ENCODE measurements around the gene MGAT3. TPM values are rescaled to one million over a fixed set of nuclear protein-coding genes. Genes with fewer than 3 reads are reported as not detected.
"Not testable (repeated sequence)": the region's sequence is repeated elsewhere in the genome, so short reads cannot be mapped to it uniquely, and the experiment has no call there.

Gene MGAT3, protein sequence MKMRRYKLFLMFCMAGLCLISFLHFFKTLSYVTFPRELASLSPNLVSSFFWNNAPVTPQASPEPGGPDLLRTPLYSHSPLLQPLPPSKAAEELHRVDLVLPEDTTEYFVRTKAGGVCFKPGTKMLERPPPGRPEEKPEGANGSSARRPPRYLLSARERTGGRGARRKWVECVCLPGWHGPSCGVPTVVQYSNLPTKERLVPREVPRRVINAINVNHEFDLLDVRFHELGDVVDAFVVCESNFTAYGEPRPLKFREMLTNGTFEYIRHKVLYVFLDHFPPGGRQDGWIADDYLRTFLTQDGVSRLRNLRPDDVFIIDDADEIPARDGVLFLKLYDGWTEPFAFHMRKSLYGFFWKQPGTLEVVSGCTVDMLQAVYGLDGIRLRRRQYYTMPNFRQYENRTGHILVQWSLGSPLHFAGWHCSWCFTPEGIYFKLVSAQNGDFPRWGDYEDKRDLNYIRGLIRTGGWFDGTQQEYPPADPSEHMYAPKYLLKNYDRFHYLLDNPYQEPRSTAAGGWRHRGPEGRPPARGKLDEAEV
- 10 to 100 TPM in 3 of 5 donors, 1 to 10 TPM in 2; 8.5 to 19.0 (median 15.3) TPM for polyA plus RNA-seq (ENCODE audit: insufficient read depth in 1 of 5, insufficient read length in 5 of 5, low replicate concordance in 1 of 5)
- long read RNA-seq, donor 1, full-length matches to known transcripts: 7 of 7 reads
- long read RNA-seq, donor 1, partial matches to known transcripts: 0 of 7 reads
- long read RNA-seq, donor 1, other reads (novel, unspliced or antisense): 0 of 7 reads
- long read RNA-seq, donor 2, full-length matches to known transcripts: 3 of 3 reads
- long read RNA-seq, donor 2, partial matches to known transcripts: 0 of 3 reads
- long read RNA-seq, donor 2, other reads (novel, unspliced or antisense): 0 of 3 reads
- long read RNA-seq, donor 3, full-length matches to known transcripts: 1 of 1 reads
- long read RNA-seq, donor 3, partial matches to known transcripts: 0 of 1 reads
- long read RNA-seq, donor 3, other reads (novel, unspliced or antisense): 0 of 1 reads
- long read RNA-seq, donor 4, full-length matches to known transcripts: 3 of 9 reads
- long read RNA-seq, donor 4, partial matches to known transcripts: 6 of 9 reads
- long read RNA-seq, donor 4, other reads (novel, unspliced or antisense): 0 of 9 reads
- long read RNA-seq, donor 5, full-length matches to known transcripts: 8 of 8 reads
- long read RNA-seq, donor 5, partial matches to known transcripts: 0 of 8 reads
- long read RNA-seq, donor 5, other reads (novel, unspliced or antisense): 0 of 8 reads
- long read RNA-seq, donor 6, full-length matches to known transcripts: 7 of 7 reads
- long read RNA-seq, donor 6, partial matches to known transcripts: 0 of 7 reads
- long read RNA-seq, donor 6, other reads (novel, unspliced or antisense): 0 of 7 reads
- long read RNA-seq, donor 7, full-length matches to known transcripts: 2 of 2 reads
- long read RNA-seq, donor 7, partial matches to known transcripts: 0 of 2 reads
- long read RNA-seq, donor 7, other reads (novel, unspliced or antisense): 0 of 2 reads
- long read RNA-seq, donor 8, full-length matches to known transcripts: 1 of 1 reads
- long read RNA-seq, donor 8, partial matches to known transcripts: 0 of 1 reads
- long read RNA-seq, donor 8, other reads (novel, unspliced or antisense): 0 of 1 reads

DNA sequence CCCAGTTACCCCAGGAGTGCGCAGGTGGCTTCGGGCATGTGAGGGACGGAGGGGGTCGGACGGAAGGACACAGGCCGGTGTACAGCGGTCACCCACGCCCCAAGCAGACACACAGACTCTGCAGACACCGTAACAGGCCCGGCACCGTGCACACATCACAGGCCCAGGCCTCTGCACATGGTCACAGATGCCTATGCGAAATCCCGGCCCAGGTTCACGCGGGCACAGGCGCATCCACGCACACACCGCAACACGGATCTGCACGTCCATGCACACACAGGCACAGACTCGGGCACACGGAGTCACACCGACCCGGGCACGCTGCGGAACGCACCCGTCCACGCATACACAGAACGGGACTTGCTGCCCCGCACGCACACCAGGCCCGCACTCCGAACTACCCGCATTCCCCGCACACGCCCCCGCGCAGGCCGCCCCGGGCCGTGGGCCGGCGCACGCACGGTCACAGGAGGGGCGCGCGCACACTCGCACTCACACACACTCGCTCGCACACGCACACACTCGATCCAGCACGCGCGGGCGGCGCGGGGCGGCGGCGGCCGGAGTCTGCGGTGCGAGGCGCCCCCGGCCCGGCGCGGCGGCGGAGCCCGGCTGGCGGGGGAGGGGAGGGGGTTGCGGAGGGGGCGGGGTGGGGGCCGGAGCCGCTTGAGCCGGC lies at the start of gene MGAT3:
Gene MGAT3 (plus strand): TSS at position 491 of the 676 bp plus-strand sequence. CDS start 30,336 bp downstream, outside the sequence.
- DNase-seq: no peak

- DNase-seq: no peak
Measured at GRCh38 chr22:39408173-39408572, 48.6 kb upstream of the MGAT3 start.

DNA sequence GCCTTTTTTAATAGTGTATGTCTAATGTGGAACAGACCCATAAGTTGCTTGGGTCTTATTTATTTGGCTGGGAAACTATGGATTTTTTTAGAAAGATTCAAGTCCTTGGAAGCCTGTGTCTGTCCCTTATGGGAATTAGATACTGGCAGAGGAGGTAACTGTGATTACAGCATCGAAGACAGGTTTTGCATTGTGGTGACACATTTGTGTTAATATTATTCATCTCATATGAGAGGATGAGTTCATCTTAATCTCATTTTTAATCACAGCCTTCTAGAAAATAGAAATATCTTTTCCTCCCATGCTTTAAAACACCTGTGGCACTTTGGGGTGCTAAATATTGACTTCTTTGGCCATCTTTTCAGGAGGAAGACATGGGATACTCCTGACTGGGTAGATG lies 48.0 kb upstream of the MGAT3 start:
- DNase-seq: no peak

DNA sequence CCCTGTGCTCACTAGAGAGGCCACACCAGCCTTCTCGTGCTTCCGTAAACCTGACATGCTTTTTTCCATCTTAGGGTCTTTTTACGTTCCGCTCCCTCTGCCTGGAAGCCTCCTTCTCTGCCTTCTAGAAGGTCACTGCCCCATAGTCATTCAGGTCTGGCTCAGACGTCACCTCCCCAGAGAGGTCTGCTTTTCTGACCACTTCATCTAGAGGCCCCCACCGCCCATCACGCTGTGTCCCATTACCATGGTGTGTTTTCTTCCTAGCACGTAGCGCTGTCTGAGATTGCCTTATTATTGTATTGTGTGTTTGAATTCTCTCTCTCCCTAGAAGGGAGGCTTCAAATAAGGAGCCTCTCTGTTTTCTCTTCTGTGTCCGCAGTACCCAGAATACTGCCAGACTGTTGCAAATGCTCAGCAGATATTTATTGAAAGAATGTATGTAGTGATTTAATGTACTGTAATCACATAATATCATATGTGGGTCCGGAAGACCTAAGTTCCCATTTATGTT lies 47.2 kb upstream of the MGAT3 start:
- no peak for DNase-seq

GRCh38 chr22:39410264-39410663 lies 46.5 kb upstream of the MGAT3 start:
- no peak for DNase-seq

DNA sequence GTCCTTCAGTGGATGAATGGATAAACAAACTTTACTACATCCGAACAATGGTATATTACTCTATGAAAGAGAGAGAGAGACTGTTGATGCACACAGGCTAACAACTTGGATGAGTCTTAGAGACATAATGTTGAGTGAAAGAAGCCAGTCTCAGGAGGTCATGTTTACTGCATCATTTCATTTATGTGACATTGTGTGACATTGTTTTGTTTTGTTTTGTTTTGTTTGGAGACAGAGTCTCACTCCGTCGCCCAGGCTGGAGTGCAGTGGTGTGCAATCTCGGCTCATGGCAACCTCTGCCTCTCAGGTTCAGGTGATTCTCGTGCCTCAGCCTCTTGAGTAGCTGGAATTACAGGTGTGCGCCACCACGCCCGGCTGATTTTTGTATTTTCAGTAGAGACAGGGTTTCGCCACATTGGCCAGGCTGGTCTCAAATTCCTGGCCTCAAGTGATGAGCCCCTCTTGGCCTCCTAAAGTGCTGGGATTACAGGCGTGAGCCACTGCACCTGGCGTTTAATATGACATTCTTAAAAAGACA lies 44.9 kb upstream of the MGAT3 start:
- not testable (repeated sequence) for DNase-seq

- not testable (repeated sequence) for DNase-seq
Measured at GRCh38 chr22:39413204-39413603, 43.6 kb upstream of the MGAT3 start.

DNA sequence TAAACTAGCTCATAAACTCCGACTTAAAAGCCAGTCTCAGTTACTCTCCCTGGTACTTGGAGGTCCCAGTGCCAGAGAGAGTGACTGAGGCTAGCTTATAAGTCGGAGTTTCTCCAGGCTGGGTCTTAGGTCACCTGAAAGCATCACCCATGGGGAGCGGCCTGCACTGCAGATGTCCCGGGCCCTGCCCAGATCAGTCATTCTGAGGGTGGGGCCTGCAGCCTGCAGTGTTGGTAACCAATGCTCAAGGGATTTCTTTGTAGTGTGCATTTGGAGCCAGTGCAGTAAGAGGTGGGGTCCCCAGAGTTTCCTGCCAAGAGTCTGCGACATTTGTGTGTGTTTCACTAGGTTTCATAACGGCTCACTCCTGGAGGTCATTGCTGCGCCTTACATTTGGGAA lies 42.4 kb upstream of the MGAT3 start:
- DNase-seq: no peak

DNA sequence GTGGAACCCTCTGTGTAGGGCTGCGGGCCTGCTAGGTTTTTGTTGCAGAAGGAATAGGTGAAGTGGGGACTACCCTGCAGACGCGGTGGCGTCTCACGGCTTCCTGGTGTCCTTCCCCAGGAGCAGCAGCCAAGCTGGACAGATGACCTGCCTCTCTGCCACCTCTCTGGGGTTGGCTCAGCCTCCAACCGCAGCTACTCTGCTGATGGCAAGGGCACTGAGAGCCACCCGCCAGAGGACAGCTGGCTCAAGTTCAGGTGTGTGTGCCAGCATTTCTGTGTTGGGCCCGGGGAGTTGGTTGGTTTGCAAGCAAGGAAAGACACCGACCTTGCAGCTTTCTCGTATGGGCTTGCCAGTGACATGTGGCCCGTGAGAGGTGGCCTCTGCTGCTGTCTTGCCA lies 41.9 kb upstream of the MGAT3 start:
- DNase-seq: no peak

DNA sequence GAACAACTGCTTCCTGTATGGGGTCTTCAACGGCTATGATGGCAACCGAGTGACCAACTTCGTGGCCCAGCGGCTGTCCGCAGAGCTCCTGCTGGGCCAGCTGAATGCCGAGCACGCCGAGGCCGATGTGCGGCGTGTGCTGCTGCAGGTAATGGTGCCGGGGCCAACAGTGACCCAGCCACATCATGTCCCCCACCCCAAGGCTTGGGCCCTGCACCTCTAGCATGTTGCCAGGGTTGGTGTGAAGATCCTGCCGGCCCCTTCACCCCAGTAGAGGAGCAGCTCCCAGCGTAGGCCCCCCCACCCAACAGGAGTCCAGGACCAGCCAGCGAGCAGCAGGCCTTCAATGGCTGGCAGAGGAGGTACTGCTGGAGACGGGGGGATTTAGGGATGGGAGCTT lies 41.3 kb upstream of the MGAT3 start:
- no peak for DNase-seq

DNA sequence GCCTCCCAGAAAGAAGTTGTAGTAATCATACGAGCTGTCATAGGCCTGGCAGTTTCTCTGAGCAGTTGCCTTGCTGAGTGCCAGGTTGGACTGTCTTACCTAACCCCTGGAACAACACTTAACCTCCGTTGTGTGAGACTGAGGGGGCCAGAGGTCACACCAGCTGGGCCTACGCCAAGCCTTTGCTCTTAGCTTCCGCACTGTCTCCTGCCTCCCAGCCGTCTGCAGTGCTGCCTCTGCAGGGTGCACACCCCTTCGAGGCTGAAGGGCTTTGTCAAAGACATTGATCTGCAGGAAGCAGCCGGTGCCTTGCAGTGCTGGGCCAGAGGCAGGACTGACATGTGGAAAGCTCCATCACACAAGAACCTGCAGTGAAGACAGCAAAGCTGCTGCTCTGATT lies 40.5 kb upstream of the MGAT3 start:
- DNase-seq: no peak

GRCh38 chr22:39417641-39418040 lies 39.2 kb upstream of the MGAT3 start:
- DNase-seq: no peak

DNA sequence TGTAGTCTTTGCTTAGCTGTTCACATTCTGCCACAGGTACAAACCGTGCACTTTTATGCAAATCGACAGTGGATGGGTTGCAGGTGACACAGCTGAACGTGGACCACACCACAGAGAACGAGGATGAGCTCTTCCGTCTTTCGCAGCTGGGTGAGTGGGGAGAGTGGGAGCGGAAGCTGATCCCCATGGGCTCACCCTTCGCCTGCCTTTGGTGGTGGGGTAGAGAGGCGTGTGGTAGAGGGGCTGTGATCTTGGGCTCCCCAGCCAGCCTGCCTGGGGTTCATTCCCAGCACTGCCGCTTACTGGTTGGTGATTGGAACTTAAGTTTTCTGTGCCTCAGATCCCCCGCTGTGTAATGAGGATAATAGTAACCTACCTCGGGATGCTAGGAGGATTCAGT lies 38.1 kb upstream of the MGAT3 start:
- no peak for DNase-seq

DNA sequence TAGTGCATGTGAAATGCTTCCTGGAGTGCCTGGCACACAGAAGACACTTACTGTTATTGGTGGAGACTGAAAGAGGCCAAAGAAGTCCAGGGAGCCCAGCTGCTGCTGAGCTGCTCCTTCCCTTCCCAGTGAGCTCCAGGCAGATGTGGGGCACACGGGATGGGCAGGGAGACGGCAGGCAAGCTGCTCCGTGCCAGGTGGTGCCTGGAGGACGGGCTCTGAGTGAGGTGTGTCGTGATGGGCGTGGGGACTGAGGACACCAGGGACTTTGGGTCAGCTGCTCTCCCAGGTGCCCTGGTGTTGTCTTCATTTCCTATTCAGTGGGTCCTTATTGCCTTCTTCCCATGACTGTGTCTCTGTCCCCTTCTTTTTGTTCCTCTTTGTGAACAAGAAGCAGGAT lies 37.7 kb upstream of the MGAT3 start:
- no peak for DNase-seq

DNA sequence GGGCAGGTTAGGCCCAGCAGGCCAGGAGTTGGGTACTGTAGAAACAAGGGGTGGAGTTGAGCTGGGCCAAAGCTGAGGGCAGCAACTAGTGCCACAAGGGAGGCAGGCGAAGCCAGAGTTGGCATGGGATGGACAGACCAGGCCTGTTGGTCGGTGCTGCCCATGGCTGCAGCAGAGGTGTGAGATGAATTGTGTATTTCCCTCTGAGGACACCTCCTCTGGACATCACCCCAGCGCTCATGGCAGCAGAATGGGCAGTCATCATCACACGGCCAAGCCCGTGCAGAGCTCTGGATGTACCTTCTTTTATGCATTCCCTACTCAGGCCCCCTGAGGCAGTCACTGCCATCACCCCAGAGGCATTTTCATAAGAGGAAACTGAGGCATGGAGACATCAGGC lies 36.9 kb upstream of the MGAT3 start:
- no peak for DNase-seq

GRCh38 chr22:39421691-39422090 lies 35.1 kb upstream of the MGAT3 start:
- no peak for DNase-seq

- DNase-seq: no peak
Measured at GRCh38 chr22:39422101-39422500, 34.7 kb upstream of the MGAT3 start.

GRCh38 chr22:39422721-39423120 lies 34.1 kb upstream of the MGAT3 start:
- no peak for DNase-seq

GRCh38 chr22:39423976-39424375 lies 32.8 kb upstream of the MGAT3 start:
- no peak for DNase-seq
